ENCODE results near the gene HPSE2. TPM values are rescaled to one million over a fixed set of nuclear protein-coding genes. Genes with fewer than 3 reads are reported as not detected.

Gene HPSE2
- total RNA-seq, 1 donor from 2014 or later: 0.10 TPM

DNA sequence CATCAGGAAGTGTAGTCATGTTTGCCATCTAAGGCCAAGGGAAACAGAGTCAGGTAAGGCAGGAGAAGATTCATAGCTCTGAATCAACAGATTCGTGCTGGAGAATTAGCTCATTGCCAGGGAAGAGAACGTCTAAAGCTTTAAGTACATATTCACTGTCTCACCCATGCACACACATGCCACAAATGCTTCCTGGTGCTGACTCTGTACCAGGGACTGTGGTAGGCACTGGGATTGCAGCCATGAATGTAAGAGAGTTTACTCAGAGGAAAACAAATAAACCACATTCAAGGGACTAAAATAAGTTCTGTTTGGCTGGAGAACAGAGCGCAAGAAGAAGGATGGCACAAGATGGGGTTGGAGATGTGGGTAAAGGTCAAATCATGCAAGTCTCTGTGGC is 699.1 kb downstream of the HPSE2 start:
- peaks cover 2% of the 10 kb centered on the region for H3K27me3 Mint-ChIP-seq
- no peaks in the 10 kb centered on the region for H3K9me3 Mint-ChIP-seq (ENCODE audit: low read depth)
- H3K4me3 Mint-ChIP-seq (ENCODE audit: low read depth): no peak overlapping the region

DNA sequence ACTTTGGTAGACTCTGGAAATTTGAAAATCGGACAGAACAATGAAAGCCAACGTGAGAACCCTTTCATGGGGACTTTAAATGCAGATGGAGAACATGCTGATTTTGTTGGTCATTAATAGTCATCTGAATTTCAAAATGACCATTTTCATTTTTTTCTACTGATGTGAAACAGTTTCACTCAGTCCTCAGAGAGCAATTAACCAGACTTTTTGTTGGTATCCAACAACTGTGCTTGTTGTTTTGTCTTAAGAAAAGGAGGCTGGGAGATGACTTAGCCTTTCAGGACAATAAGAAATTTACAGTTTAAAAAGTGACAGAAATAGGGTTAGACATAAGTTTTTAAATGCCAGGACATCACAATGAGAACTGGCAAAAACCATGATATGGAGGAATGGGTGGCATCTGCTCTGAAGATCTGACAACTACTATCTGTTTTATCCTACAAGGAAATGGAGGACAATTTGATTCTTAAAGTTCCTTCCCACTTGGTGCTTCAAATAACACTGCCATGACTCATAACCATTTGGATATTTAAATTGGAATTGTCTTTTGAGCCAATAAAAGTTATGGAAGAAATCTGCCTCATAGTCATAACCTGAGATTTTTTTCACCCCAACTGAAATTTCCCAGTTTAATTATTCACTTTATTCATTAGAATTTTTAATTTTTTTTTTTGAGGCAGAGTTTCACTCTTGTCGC is 701.8 kb downstream of the HPSE2 start:
- no peaks in the 10 kb centered on the region for H3K9me3 Mint-ChIP-seq (ENCODE audit: low read depth)
- TF ChIP-seq, protein P1, sequence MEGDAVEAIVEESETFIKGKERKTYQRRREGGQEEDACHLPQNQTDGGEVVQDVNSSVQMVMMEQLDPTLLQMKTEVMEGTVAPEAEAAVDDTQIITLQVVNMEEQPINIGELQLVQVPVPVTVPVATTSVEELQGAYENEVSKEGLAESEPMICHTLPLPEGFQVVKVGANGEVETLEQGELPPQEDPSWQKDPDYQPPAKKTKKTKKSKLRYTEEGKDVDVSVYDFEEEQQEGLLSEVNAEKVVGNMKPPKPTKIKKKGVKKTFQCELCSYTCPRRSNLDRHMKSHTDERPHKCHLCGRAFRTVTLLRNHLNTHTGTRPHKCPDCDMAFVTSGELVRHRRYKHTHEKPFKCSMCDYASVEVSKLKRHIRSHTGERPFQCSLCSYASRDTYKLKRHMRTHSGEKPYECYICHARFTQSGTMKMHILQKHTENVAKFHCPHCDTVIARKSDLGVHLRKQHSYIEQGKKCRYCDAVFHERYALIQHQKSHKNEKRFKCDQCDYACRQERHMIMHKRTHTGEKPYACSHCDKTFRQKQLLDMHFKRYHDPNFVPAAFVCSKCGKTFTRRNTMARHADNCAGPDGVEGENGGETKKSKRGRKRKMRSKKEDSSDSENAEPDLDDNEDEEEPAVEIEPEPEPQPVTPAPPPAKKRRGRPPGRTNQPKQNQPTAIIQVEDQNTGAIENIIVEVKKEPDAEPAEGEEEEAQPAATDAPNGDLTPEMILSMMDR (IDR thresholded peaks at IDR 0.05; ENCODE audit: unreplicated experiment): no peak
- no peaks in the 10 kb centered on the region for H3K4me1 Mint-ChIP-seq (ENCODE audit: low read depth)
- no peak for DNase-seq (ENCODE audit: low spot score, unreplicated experiment)
- H3K4me3 Mint-ChIP-seq (ENCODE audit: low read depth): no peak overlapping the region
- H3K36me3 Mint-ChIP-seq (ENCODE audit: insufficient read depth): no peaks in the 10 kb centered on the region
- H3K27ac Mint-ChIP-seq: no peak overlapping the region
- H3K27me3 Mint-ChIP-seq: peaks cover 12% of the 10 kb centered on the region

More for the DNA sequence above, 699.1 kb downstream of the HPSE2 start:
- Mint-ChIP-seq H3K36me3 (ENCODE audit: insufficient read depth) (no peaks in the 10 kb centered on the region), H3K4me1 (ENCODE audit: low read depth) (no peaks in the 10 kb centered on the region), H3K27ac (no peak overlapping the region)
- TF ChIP-seq, protein P1 (IDR thresholded peaks at IDR 0.05; ENCODE audit: unreplicated experiment): no peak
- DNase-seq (ENCODE audit: low spot score, unreplicated experiment): no peak

DNA sequence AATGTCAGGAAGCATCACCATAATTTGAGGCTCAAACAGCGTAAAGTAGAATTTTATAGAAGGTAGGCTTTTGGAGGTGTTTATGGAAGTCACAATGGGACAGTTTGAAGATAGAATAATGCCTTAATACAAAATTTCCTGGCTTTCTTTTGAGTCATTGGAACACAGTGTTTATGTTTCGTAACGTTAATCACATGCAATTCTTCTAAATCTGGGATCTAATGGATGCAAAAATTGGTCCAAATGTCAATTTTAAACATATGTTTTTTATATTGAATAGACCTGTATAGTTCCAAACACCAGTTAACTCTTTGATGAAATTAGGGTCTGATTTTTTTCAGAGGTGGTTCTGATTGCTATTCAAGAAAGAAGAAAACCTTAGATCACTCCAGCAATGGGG is 702.4 kb downstream of the HPSE2 start:
- H3K27ac Mint-ChIP-seq: no peak overlapping the region
- no peaks in the 10 kb centered on the region for H3K9me3 Mint-ChIP-seq (ENCODE audit: low read depth)
- DNase-seq (ENCODE audit: low spot score, unreplicated experiment): no peak
- peaks cover 12% of the 10 kb centered on the region for H3K27me3 Mint-ChIP-seq
- no peaks in the 10 kb centered on the region for H3K4me1 Mint-ChIP-seq (ENCODE audit: low read depth)
- no peak overlapping the region for H3K4me3 Mint-ChIP-seq (ENCODE audit: low read depth)
- no peaks in the 10 kb centered on the region for H3K36me3 Mint-ChIP-seq (ENCODE audit: insufficient read depth)
- TF ChIP-seq, protein P1 (IDR thresholded peaks at IDR 0.05; ENCODE audit: unreplicated experiment): no peak

DNA sequence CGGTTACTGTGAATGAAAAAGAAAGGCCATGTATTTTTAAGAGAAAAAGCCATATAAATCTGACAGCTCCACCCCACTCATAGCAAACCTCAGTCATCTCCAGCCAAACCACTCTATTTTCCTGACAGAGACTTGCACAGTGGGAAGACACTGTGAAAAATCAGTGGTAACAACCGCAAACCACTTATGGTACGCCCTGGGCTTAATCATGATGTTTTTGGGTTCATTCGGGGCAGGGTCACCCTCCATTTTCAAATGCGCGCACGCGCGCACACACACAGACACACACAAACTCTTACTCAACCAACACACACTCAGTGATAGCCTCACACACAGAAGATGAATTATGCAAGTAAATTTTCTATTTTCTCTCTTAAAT is 706.9 kb downstream of the HPSE2 start:
- TF ChIP-seq, protein P1 (IDR thresholded peaks at IDR 0.05; ENCODE audit: unreplicated experiment): no peak
- peaks cover 9% of the 10 kb centered on the region for H3K27me3 Mint-ChIP-seq
- H3K27ac Mint-ChIP-seq: no peak overlapping the region
- H3K36me3 Mint-ChIP-seq (ENCODE audit: insufficient read depth): no peaks in the 10 kb centered on the region
- H3K4me1 Mint-ChIP-seq (ENCODE audit: low read depth): no peaks in the 10 kb centered on the region
- no peak overlapping the region for H3K4me3 Mint-ChIP-seq (ENCODE audit: low read depth)
- DNase-seq (ENCODE audit: low spot score, unreplicated experiment): no peak
- no peaks in the 10 kb centered on the region for H3K9me3 Mint-ChIP-seq (ENCODE audit: low read depth)

GRCh38 chr10:98528166-98528804 is 707.4 kb downstream of the HPSE2 start:
- Mint-ChIP-seq H3K27me3 (peaks cover 9% of the 10 kb centered on the region), H3K4me3 (ENCODE audit: low read depth) (no peak overlapping the region), H3K27ac (no peak overlapping the region), H3K4me1 (ENCODE audit: low read depth) (no peaks in the 10 kb centered on the region), H3K36me3 (ENCODE audit: insufficient read depth) (no peaks in the 10 kb centered on the region), H3K9me3 (ENCODE audit: low read depth) (no peaks in the 10 kb centered on the region)
- no peak for DNase-seq (ENCODE audit: low spot score, unreplicated experiment)
- TF ChIP-seq, protein P1 (IDR thresholded peaks at IDR 0.05; ENCODE audit: unreplicated experiment): no peak
